Heart left ventricle (tissue), 13 donors: Measurements from ENCODE around the gene ASB13.

ENCODE experiments used
- POLR2A ChIP-seq, 2 donors: fragments of 450-650 bp; IDR thresholded peaks; one replicate each; pipeline ENCODE4 v1.6.1; 2017; ENCODE audit warnings: antibody characterized with exemption in 2 of 2, mild to moderate bottlenecking in 2 of 2, moderate library complexity in 2 of 2
- TF ChIP-seq, protein P1 (sequence below), 12 donors: fragments of 200-600 bp; sonication (generic) in 4 of 12; IDR thresholded peaks; one replicate each; pipeline versions ENCODE4 v1.5.0 to v1.8.0; 2018 to 2022; ENCODE audit warnings: antibody characterized with exemption in 12 of 12, mild to moderate bottlenecking in 5 of 12
- donor health status: ischemic (EF 13 %, LVEDD 7.1; RV severe dilation, severe dysfunction).
- donor health status: DM: no; HTN: yes; CAD: no.
- donor health status: DM: no; HTN: no; CAD: no.
- donor health status: ischemic (EF 25% LVEDD 6.9; RV normal size, moderate dysfunction).
- donor health status: ischemic (EF 25% LVEDD 5.7; RV mildly dilated, moderate dysfunction).
- donor health status: ischemic (EF 35%, LVEDD 5.7; RV mildly dilated, moderate dysfunction).
- donor health status: nonischemic (EF 11% LVEDD 7.7; RV severe dilation, severe dysfunction).
- donor health status: DM: yes; HTN: yes; CAD: no.
- donor health status: PGD.
- donor health status: ischemic (EF 29% LVEDD 5.4; RV normal size, mild dysfunction).
- donor health status: nonischemic (EF 23%, LVEDD 6.1; RV moderate dilation, normal function).

DNA sequence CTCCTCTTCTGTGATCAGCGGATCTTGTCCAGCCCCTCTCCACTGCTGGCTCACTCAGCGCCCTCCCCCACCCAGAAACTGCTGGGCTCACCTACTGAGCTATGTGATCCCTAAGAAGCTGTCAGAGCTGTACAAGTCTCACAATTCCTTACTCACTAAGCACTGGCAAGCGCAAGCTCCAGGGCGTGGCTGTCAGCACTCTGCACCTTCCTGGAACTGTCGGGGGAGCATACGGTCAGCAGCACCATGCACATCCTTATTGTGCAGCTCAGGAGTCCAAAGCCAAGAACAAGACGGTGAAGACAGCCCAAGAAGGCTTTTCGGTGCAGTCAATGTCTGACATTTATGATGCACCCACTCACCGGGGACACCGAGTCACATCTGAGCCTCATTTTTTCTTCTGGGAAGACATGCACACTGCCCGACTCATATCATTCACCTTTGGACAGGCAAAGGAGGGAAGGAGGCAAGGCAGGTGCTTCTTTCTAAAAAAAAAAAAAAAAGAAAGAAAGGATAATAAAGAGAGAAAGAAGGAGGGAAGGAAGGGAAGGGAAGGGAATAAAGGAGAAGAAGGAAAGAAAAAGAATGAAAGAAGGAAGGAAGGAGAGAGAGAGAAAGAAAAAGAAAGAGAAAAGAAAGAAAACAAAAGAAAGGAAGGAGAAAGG is 56.3 kb downstream of the ASB13 start:
- TF ChIP-seq, protein P1, sequence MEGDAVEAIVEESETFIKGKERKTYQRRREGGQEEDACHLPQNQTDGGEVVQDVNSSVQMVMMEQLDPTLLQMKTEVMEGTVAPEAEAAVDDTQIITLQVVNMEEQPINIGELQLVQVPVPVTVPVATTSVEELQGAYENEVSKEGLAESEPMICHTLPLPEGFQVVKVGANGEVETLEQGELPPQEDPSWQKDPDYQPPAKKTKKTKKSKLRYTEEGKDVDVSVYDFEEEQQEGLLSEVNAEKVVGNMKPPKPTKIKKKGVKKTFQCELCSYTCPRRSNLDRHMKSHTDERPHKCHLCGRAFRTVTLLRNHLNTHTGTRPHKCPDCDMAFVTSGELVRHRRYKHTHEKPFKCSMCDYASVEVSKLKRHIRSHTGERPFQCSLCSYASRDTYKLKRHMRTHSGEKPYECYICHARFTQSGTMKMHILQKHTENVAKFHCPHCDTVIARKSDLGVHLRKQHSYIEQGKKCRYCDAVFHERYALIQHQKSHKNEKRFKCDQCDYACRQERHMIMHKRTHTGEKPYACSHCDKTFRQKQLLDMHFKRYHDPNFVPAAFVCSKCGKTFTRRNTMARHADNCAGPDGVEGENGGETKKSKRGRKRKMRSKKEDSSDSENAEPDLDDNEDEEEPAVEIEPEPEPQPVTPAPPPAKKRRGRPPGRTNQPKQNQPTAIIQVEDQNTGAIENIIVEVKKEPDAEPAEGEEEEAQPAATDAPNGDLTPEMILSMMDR (IDR thresholded peaks at IDR 0.05): no peak
- no peak for TF ChIP-seq POLR2A (IDR thresholded peaks at IDR 0.05)
